Mesenchymal stem cell (in vitro differentiated cells and primary cell): ENCODE data around the gene PPP1R13L.

Experiments
- DNase-seq: peaks from one replicate; pipeline ENCODE4 v3.0.0-alpha.2; 2013
- H2AFZ ChIP-seq: one replicate; pipeline ENCODE4 v1.6.1; 2013; ENCODE audit warnings: low read depth, mild to moderate bottlenecking, control low read depth, inconsistent platforms, low read length, moderate library complexity
- H2AK5ac ChIP-seq: 2 replicates; pipeline ENCODE4 v1.6.1; 2013; ENCODE audit warnings: low read length, moderate library complexity, mild to moderate bottlenecking, inconsistent platforms; ENCODE audit not compliant: severe bottlenecking
- H2BK120ac ChIP-seq: one replicate; pipeline ENCODE4 v1.6.1; 2013; ENCODE audit warnings: low read depth, mild to moderate bottlenecking, inconsistent platforms, low read length, moderate library complexity
- H2BK12ac ChIP-seq, 2 experiments: one replicate each; pipeline ENCODE4 v1.6.1; 2013; ENCODE audit warnings: inconsistent platforms in 2 of 2, low read length in 2 of 2, mild to moderate bottlenecking in 2 of 2, moderate library complexity in 2 of 2, control low read depth in 1 of 2
- H2BK15ac ChIP-seq: one replicate; pipeline ENCODE4 v1.6.1; 2013; ENCODE audit warnings: mild to moderate bottlenecking, low read depth, inconsistent platforms; ENCODE audit not compliant: poor library complexity, severe bottlenecking
- H2BK5ac ChIP-seq: 2 replicates; pipeline ENCODE4 v1.6.1; 2013; ENCODE audit warnings: low read depth, mild to moderate bottlenecking, low read length, control low read depth, inconsistent platforms; ENCODE audit not compliant: poor library complexity, severe bottlenecking
- H3K14ac ChIP-seq, 2 experiments: one replicate each; pipeline ENCODE4 v1.6.1; 2013; ENCODE audit warnings: inconsistent platforms in 2 of 2, low read length in 2 of 2, control low read depth in 1 of 2, mild to moderate bottlenecking in 1 of 2, moderate library complexity in 1 of 2
- H3K18ac ChIP-seq, 2 experiments: one replicate each; pipeline ENCODE4 v1.6.1; 2013; ENCODE audit warnings: inconsistent platforms in 2 of 2, low read length in 2 of 2, control low read depth in 1 of 2, low read depth in 1 of 2, mild to moderate bottlenecking in 1 of 2
- H3K23ac ChIP-seq, 2 experiments: one replicate each; pipeline ENCODE4 v1.6.1; 2013; ENCODE audit warnings: inconsistent platforms in 2 of 2, low read length in 2 of 2, mild to moderate bottlenecking in 2 of 2, moderate library complexity in 2 of 2, control low read depth in 1 of 2
- H3K27ac ChIP-seq: 2 replicates; pipeline ENCODE4 v1.5.1; 2013; ENCODE audit warnings: mild to moderate bottlenecking, moderate library complexity, low read length, control low read depth, inconsistent platforms; ENCODE audit not compliant: poor library complexity, severe bottlenecking
- H3K27me3 ChIP-seq, 2 experiments: 2 replicates each; pipeline versions ENCODE4 v1.6.1 to v1.7.0; 2013; ENCODE audit warnings: low read length in 2 of 2, mild to moderate bottlenecking in 2 of 2, moderate library complexity in 2 of 2, control low read depth in 1 of 2, inconsistent platforms in 1 of 2; ENCODE audit not compliant: control insufficient read depth in 1 of 2, insufficient read depth in 1 of 2
- H3K36me3 ChIP-seq, 2 experiments: 2 replicates each; pipeline versions ENCODE4 v1.6.1 to v1.7.0; 2013; ENCODE audit warnings: low read length in 2 of 2, control low read depth in 1 of 2, inconsistent platforms in 1 of 2, low read depth in 1 of 2, mild to moderate bottlenecking in 1 of 2; ENCODE audit not compliant: insufficient read depth in 2 of 2, control insufficient read depth in 1 of 2
- H3K4ac ChIP-seq, 2 experiments: one replicate each; pipeline ENCODE4 v1.6.1; 2013; ENCODE audit warnings: inconsistent platforms in 2 of 2, low read length in 2 of 2, mild to moderate bottlenecking in 2 of 2, moderate library complexity in 2 of 2, control low read depth in 1 of 2, low read depth in 1 of 2
- H3K4me1 ChIP-seq: 2 replicates; pipeline ENCODE4 v1.6.1; 2013; ENCODE audit warnings: low read depth, low read length, control low read depth; ENCODE audit not compliant: control insufficient read depth, insufficient read depth
- H3K4me2 ChIP-seq: 2 replicates; pipeline ENCODE4 v1.6.1; 2013; ENCODE audit warnings: low read length, mild to moderate bottlenecking, inconsistent platforms; ENCODE audit not compliant: poor library complexity, severe bottlenecking
- H3K4me3 ChIP-seq, 2 experiments: 2 replicates each; pipeline versions ENCODE4 v1.5.1 to v1.7.0; 2013; ENCODE audit warnings: low read length in 2 of 2, mild to moderate bottlenecking in 2 of 2, control low read depth in 1 of 2, low read depth in 1 of 2; ENCODE audit not compliant: insufficient read depth in 1 of 2
- H3K79me1 ChIP-seq: replicated peaks from 2 replicates; pipeline ENCODE4 v1.6.1; 2013; ENCODE audit warnings: mild to moderate bottlenecking, control low read depth, low read length, inconsistent platforms; ENCODE audit not compliant: poor library complexity, severe bottlenecking
- H3K9ac ChIP-seq: 2 replicates; pipeline ENCODE4 v1.7.0; 2013; ENCODE audit warnings: mild to moderate bottlenecking, low read length, moderate library complexity
- H3K9me3 ChIP-seq: 2 replicates; pipeline ENCODE4 v1.7.0; 2013; ENCODE audit warnings: mild to moderate bottlenecking, low read length; ENCODE audit not compliant: control insufficient read depth
- H4K8ac ChIP-seq: one replicate; pipeline ENCODE4 v1.6.1; 2013; ENCODE audit warnings: inconsistent platforms, mild to moderate bottlenecking, low read length, moderate library complexity
- H4K91ac ChIP-seq: one replicate; pipeline ENCODE4 v1.6.1; 2013; ENCODE audit warnings: mild to moderate bottlenecking, low read length, inconsistent platforms
- WGBS: methylation state at CpG from one replicate; pipeline ENCODE4 v1.1.7; 2013; ENCODE audit warnings: mixed read lengths; 5-methylcytosine and 5-hydroxymethylcytosine counted together

The PPP1R13L gene

DNA sequence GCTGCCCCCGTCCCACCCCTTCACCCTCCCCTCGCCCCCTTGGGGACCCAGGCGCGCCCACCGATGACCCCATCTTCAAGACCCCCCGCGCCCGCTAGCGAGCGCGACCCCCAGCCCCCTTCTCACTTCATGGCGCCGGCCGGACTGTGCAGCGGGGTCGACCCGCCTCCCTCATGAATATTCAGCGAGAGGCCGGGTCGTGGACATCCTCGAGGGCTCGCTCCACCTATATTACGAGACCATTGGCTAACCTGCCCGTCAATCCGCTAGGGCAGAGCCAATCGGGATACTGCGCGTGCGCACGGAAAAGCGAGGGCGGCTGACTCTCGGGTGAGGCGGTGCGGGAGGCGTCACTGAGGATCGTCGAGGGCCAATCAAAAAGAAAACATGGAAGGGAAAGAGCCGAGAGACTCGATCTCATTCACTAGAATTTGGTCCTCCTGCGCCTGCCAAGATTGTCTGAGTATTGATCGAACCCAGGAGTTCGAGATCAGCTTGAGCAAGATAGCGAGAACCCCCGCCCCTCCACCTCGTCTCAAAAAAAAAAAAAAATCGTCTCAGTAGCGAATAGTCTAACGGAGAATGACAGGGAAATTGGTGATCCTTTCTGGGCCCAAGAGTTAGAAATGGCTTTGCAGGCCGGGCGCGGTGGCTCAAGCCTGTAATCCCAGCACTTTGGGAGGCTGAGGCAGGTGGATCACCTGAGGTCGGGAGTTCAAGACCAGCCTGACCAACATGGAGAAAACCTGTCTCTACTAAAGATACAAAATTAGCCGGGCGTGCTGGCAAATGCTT lies 34.3 kb downstream of the PPP1R13L start, which contains the start of gene ERCC2:
ERCC2 (minus strand) TSS at position 164 of the 795 bp plus-strand sequence; CDS start at position 131, 33 bp downstream.
- Histone ChIP-seq H3K23ac (peak within 1 kb of the TSS in 1 of 2 experiments; percentile 86), H3K9ac (peak within 1 kb of the TSS; percentile 89), H3K79me1 (peaks cover 26% of the 10 kb centered on the region), H3K4me1 (peaks cover 15% of the 10 kb centered on the region), H3K27ac (peak within 1 kb of the TSS; percentile 90), H2BK12ac (peak within 1 kb of the TSS in 1 of 2 experiments; percentile 10), H3K4ac (peak within 1 kb of the TSS; percentile 68 to 91), H4K8ac (peak within 1 kb of the TSS; percentile 82), H2AFZ (peak within 1 kb of the TSS; percentile 87), H3K18ac (peak within 1 kb of the TSS; percentile 74 to 86), H3K36me3 (peaks cover 7 to 10% of the 10 kb centered on the region in 2 experiments), H3K4me2 (peak within 1 kb of the TSS; percentile 76), H3K27me3 (no peaks in the 10 kb centered on the region), H3K9me3 (no peaks in the 10 kb centered on the region), H2BK15ac (peak within 1 kb of the TSS; percentile 80), H2BK120ac (no peak within 1 kb of the TSS), H4K91ac (no peak within 1 kb of the TSS), H3K14ac (peak within 1 kb of the TSS in 1 of 2 experiments; percentile 73), H2BK5ac (no peak within 1 kb of the TSS), H2AK5ac (no peak within 1 kb of the TSS), H3K4me3 (peak within 1 kb of the TSS; percentile 82 to 93)
- 7% methylated on average over 52 of the region's 55 CpGs for WGBS
- DNase-seq, result peak; percentile 99

DNA sequence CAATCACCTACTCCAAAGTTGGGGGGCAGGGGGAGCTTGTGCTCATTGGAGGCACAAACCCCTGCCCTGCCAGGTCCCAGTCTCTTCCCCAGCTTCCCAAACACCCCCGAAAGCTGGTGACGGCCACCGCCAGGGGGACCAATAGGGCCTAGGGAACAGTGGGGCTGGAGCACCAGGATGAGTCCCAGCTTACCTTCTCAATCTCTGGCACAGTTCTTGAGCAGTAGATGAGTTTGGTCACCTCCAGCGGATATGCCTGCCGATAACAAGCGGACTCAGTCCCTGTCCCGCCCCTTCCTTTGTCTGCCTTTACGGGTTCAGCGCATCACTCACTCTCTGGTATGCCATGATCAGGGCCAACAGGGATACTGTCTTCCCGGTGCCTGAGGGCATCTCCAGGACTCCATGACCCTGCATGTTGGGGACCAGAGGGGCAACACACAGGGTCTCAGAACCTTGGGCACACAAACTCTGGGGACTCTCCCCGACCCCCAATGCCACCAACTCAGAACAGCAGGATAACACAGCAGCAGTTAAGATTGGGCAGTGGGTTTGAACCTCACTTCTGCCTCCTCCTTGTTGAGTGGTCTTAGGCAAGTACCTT lies 36.0 kb downstream of the PPP1R13L start:
- no peak overlapping the region for H2AK5ac ChIP-seq
- 90% methylated on average over 11 of the region's 11 CpGs for WGBS
- no peak for DNase-seq

DNA sequence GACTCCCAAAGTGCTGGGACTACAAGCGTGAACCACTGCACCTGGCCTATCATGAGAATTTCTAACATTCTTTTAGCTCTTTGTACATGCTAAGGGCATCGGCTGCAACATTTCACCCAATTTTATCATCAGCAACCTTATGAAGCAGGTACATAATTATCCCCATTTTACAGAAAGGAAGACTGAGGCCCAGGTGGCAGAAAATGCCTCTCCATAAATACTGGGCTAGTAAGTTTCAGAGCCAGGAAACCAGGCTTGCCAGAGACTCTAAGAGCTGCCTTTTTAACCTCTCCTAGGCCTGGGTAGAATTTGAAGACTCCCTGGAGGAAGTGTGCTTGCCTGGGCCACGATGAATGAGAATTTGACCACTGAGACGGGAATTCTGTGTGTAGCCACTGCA lies 36.7 kb downstream of the PPP1R13L start:
- peaks cover 12% of the 10 kb centered on the region for H3K4me1 ChIP-seq
- no peak for DNase-seq
- H4K91ac ChIP-seq, result no peak overlapping the region

More for the DNA sequence above, 36.0 kb downstream of the PPP1R13L start:
- H3K36me3 ChIP-seq, result peaks cover 15 to 28% of the 10 kb centered on the region in 2 experiments
- H2AFZ ChIP-seq, result no peak overlapping the region
- H3K4me2 ChIP-seq, result no peak overlapping the region
- H3K4me1 ChIP-seq, result peaks cover 12% of the 10 kb centered on the region
- H3K14ac ChIP-seq, result no peak overlapping the region
- no peak overlapping the region for H2BK5ac ChIP-seq
- H2BK15ac ChIP-seq, result no peak overlapping the region
- H3K9ac ChIP-seq, result no peak overlapping the region
- peak overlapping the region in 1 of 2 experiments; percentile 93 for H3K4me3 ChIP-seq
- H3K18ac ChIP-seq, result no peak overlapping the region
- H3K79me1 ChIP-seq, result peaks cover 33% of the 10 kb centered on the region
- H2BK12ac ChIP-seq, result no peak overlapping the region
- H3K4ac ChIP-seq, result no peak overlapping the region
- no peak overlapping the region for H4K8ac ChIP-seq
- no peaks in the 10 kb centered on the region for H3K27me3 ChIP-seq
- H2BK120ac ChIP-seq, result no peak overlapping the region
- no peak overlapping the region for H4K91ac ChIP-seq
- H3K23ac ChIP-seq, result peak overlapping the region in 1 of 2 experiments; percentile 62
- no peaks in the 10 kb centered on the region for H3K9me3 ChIP-seq
- H3K27ac ChIP-seq, result no peak overlapping the region

DNA sequence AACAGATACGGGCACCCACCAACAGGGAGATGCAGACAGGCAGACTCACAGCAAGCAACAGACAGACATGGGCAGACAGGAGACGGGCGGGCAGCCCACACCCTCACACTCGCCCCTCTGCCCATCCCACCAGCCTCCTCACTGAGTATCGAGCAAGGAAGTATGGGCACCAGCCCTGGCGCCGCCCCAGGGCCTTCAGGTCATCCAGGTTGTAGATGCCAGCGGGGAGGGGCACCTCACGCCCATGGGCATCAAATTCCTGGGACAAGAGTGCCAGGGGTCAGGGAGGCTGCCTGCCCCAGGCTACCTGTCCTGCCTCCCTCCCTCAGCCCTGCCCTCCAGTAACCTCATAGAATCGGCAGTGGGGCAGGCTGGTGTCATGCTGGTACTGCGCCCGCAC lies 40.2 kb downstream of the PPP1R13L start:
- Histone ChIP-seq H3K14ac (no peak overlapping the region), H3K27me3 (no peaks in the 10 kb centered on the region), H2AFZ (no peak overlapping the region), H2BK5ac (no peak overlapping the region), H2BK15ac (no peak overlapping the region), H3K18ac (no peak overlapping the region), H3K4me3 (no peak overlapping the region), H2BK120ac (no peak overlapping the region), H3K27ac (no peak overlapping the region), H3K4me1 (peaks cover 7% of the 10 kb centered on the region), H4K8ac (no peak overlapping the region), H3K9me3 (no peaks in the 10 kb centered on the region), H3K79me1 (peaks cover 44% of the 10 kb centered on the region), H3K4me2 (no peak overlapping the region), H2AK5ac (no peak overlapping the region), H2BK12ac (no peak overlapping the region), H3K23ac (no peak overlapping the region), H3K9ac (no peak overlapping the region), H4K91ac (no peak overlapping the region), H3K36me3 (peaks cover 36 to 58% of the 10 kb centered on the region in 2 experiments), H3K4ac (no peak overlapping the region)
- no peak for DNase-seq
- 98% methylated on average over 12 of the region's 12 CpGs for WGBS

More for the DNA sequence above, 36.7 kb downstream of the PPP1R13L start:
- Histone ChIP-seq H3K27ac (no peak overlapping the region), H3K9me3 (no peaks in the 10 kb centered on the region), H2BK5ac (no peak overlapping the region), H3K79me1 (peaks cover 39% of the 10 kb centered on the region), H3K4me2 (no peak overlapping the region), H3K36me3 (peaks cover 15 to 35% of the 10 kb centered on the region in 2 experiments), H2BK15ac (no peak overlapping the region), H4K8ac (no peak overlapping the region), H3K14ac (no peak overlapping the region), H2BK120ac (no peak overlapping the region), H3K4me3 (no peak overlapping the region), H3K27me3 (no peaks in the 10 kb centered on the region), H3K23ac (no peak overlapping the region), H2AK5ac (no peak overlapping the region), H2BK12ac (no peak overlapping the region), H3K9ac (no peak overlapping the region), H2AFZ (no peak overlapping the region), H3K4ac (no peak overlapping the region), H3K18ac (no peak overlapping the region)
- WGBS, result over 99% methylated on average over 4 of the region's 4 CpGs
